Heart right ventricle (tissue), 16 donors: ENCODE results near the gene CTCFL. TPM values are rescaled to one million over a fixed set of nuclear protein-coding genes. Genes with fewer than 3 reads are reported as not detected.

Experiments used
- ATAC-seq, 8 donors: fragments of 200-7000 bp; cut with Tn5 transposase; one replicate each; pipeline ENCODE4 v1.9.1; 2020; ENCODE audit warnings: mild to moderate bottlenecking in 8 of 8, moderate library complexity in 8 of 8, moderate number of reproducible peaks in 1 of 8
- DNase-seq, 2 donors: peaks; one replicate each; pipeline ENCODE4 v3.0.0-alpha.2; 2020
- H3K27ac ChIP-seq, 10 donors: fragments of 200-600 bp; sonication (generic) in 2 of 10; one replicate each; pipeline versions ENCODE4 v1.5.0 to v1.8.0; 2020 to 2022; ENCODE audit warnings: mild to moderate bottlenecking in 3 of 10
- H3K27me3 ChIP-seq, 7 donors: fragments of 200-600 bp; one replicate each; pipeline ENCODE4 v1.8.0; 2021 to 2022; ENCODE audit warnings: mild to moderate bottlenecking in 2 of 7
- H3K36me3 ChIP-seq, 9 donors: fragments of 200-600 bp; sonication (generic) in 1 of 9; one replicate each; pipeline versions ENCODE4 v1.5.0 to v1.8.0; 2020 to 2022; ENCODE audit warnings: mild to moderate bottlenecking in 2 of 9
- H3K4me1 ChIP-seq, 9 donors: fragments of 200-600 bp; sonication (generic) in 1 of 9; one replicate each; pipeline versions ENCODE4 v1.5.0 to v1.8.0; 2020 to 2022; ENCODE audit warnings: mild to moderate bottlenecking in 4 of 9
- H3K4me3 ChIP-seq, 10 donors: fragments of 200-600 bp; sonication (generic) in 2 of 10; one replicate each; pipeline versions ENCODE4 v1.5.0 to v1.8.0; 2020 to 2022; ENCODE audit warnings: mild to moderate bottlenecking in 7 of 10, moderate library complexity in 2 of 10
- H3K9me3 ChIP-seq, 11 donors: fragments of 200-600 bp in 10 of 11; sonication (generic) in 2 of 11; one replicate each; pipeline versions ENCODE4 v1.5.0 to v1.8.0; 2013 to 2022; ENCODE audit warnings: mild to moderate bottlenecking in 2 of 11, control low read depth in 1 of 11, moderate library complexity in 1 of 11
- WGBS, 2 donors: extraction: QIAGEN DNeasy Blood & Tissue Kit; methylation state at CpG; one replicate each; pipeline ENCODE4 v1.1.7; 2013; ENCODE audit warnings: inconsistent platforms in 1 of 2; 5-methylcytosine and 5-hydroxymethylcytosine counted together
- intact Hi-C, 10 donors: fragments of 100-400 bp; cut with DNase I; formaldehyde crosslinking; loops; one replicate each; pipeline versions ENCODE4 v1.11.1 to v1.14.2; 2022
- polyA plus RNA-seq, 2 donors: library from polyadenylated mRNA; stranded (reverse); fragments of 200-250 nt; gene quantifications; one replicate each; pipeline ENCODE4 v1.2.3, GENCODE V29; 2013
- total RNA-seq, 10 donors: library from RNA; stranded (reverse); fragmentation: NEBNext Ultra II Directional in 3 of 10; extraction: Animal tissue kit (Norgen Biotek cat#: 25700) in 3 of 10; gene quantifications; one replicate each; pipeline versions ENCODE4 v1.2.1 to v1.2.4, GENCODE V29; 2021 to 2023
- TF ChIP-seq, protein P1 (sequence below), 9 donors: fragments of 200-600 bp; sonication (generic) in 2 of 9; IDR thresholded peaks; one replicate each; pipeline versions ENCODE4 v1.5.0 to v1.8.0; 2021 to 2022; ENCODE audit warnings: antibody characterized with exemption in 9 of 9, mild to moderate bottlenecking in 5 of 9, moderate library complexity in 1 of 9
- donor health status: Arrhythmogenic right ventricular cardiomyopathy.
- donor health status: ischemic (EF 13 %, LVEDD 7.1; RV severe dilation, severe dysfunction).
- donor health status: healthy with polysubstance abuse.
- donor health status: DM: no; HTN: yes; CAD: no.
- donor health status: DM: no; HTN: no; CAD: no.
- donor health status: ischemic (EF 25% LVEDD 6.9; RV normal size, moderate dysfunction).
- donor health status: ischemic (EF 25% LVEDD 5.7; RV mildly dilated, moderate dysfunction).
- donor health status: healthy.
- donor health status: DM: yes; HTN: yes; CAD: no.
- donor health status: Ischemic cardiomyopathy.
- donor health status: ischemic (EF 35%, LVEDD 5.7; RV mildly dilated, moderate dysfunction).
- donor health status: nonischemic (EF 11% LVEDD 7.7; RV severe dilation, severe dysfunction).
- donor health status: DM: yes; HTN: yes; CAD: no.
- donor health status: PGD.
- donor health status: ischemic (EF 29% LVEDD 5.4; RV normal size, mild dysfunction).
- donor health status: nonischemic (EF 23%, LVEDD 6.1; RV moderate dilation, normal function).

The CTCFL gene
- total and polyA plus RNA-seq, 12 donors, result not detected

DNA sequence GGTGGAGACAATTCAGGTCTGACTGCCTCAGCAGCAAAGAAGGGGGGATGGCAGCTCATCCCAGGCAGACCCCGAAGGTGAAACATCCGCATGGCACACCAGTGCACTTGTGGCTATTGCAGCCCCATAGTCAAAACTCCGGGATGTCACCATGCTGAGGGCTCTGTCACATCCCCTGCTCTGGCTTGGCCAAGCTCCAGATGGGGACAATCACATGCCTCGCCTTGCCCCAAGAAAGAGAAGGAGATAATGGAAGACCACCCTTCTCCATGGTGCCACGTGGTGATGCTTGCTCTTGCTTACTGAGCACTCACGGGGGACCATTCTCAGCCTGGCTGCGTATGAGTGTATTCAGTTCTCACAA is 73.5 kb downstream of the CTCFL start:
- H3K27ac ChIP-seq, result peak overlapping the region in 4 of 10 donors; percentile 5 to 71 (median 40)
- H3K4me1 ChIP-seq, result peaks cover 3 to 35% (median 25%) of the 10 kb centered on the region in 9 donors

DNA sequence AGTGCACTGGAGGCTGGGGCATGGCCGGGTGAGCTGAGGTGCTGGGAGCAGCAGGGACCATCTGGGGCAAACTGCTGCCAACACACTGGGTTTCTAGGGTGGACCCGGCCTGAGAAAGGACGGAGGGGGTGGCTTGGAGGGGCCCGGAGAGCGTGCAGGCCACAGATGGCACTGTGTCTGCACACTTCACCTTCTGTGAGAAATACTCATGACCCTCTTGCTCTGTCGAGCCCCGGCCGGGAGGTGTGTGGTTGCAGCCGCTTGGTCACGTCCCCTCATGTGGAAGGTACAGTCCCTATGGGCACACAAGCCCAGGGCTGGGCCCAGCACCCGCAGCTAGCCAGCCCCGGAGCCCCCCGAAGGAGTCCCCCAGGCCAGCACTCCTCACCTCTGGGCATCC is 74.0 kb downstream of the CTCFL start:
- peak overlapping the region in 2 of 10 donors; percentile 26 to 71 for H3K27ac ChIP-seq
- DNase-seq (no peak), ATAC-seq (peak in 3 of 8 donors; percentile 14 to 23 (median 15))
- TF ChIP-seq, protein P1, sequence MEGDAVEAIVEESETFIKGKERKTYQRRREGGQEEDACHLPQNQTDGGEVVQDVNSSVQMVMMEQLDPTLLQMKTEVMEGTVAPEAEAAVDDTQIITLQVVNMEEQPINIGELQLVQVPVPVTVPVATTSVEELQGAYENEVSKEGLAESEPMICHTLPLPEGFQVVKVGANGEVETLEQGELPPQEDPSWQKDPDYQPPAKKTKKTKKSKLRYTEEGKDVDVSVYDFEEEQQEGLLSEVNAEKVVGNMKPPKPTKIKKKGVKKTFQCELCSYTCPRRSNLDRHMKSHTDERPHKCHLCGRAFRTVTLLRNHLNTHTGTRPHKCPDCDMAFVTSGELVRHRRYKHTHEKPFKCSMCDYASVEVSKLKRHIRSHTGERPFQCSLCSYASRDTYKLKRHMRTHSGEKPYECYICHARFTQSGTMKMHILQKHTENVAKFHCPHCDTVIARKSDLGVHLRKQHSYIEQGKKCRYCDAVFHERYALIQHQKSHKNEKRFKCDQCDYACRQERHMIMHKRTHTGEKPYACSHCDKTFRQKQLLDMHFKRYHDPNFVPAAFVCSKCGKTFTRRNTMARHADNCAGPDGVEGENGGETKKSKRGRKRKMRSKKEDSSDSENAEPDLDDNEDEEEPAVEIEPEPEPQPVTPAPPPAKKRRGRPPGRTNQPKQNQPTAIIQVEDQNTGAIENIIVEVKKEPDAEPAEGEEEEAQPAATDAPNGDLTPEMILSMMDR (IDR thresholded peaks at IDR 0.05), result no peak
- H3K4me3 ChIP-seq, result no peak overlapping the region
- intact Hi-C loops, result no loop called here
- 70 to 74% methylated on average over 13 of the region's 13 CpGs for WGBS, 2 donors
- H3K4me1 ChIP-seq, result peaks cover 3 to 35% (median 25%) of the 10 kb centered on the region in 9 donors
- peaks cover 0 to 12% (median 3%) of the 10 kb centered on the region in 11 donors for H3K9me3 ChIP-seq
- no peaks in the 10 kb centered on the region for H3K36me3 ChIP-seq
- peaks cover 0 to 5% (median 0%) of the 10 kb centered on the region in 7 donors for H3K27me3 ChIP-seq

More for the DNA sequence above, 73.5 kb downstream of the CTCFL start:
- intact Hi-C loops, result no loop called here
- DNase-seq, result no peak
- Histone ChIP-seq H3K9me3 (peaks cover 0 to 7% (median 0%) of the 10 kb centered on the region in 11 donors), H3K36me3 (no peaks in the 10 kb centered on the region), H3K27me3 (peaks cover 0 to 5% (median 0%) of the 10 kb centered on the region in 7 donors), H3K4me3 (no peak overlapping the region)
- no peak for ATAC-seq
- WGBS, 2 donors, result 86 to 87% methylated on average over 7 of the region's 7 CpGs
- TF ChIP-seq, protein P1 (IDR thresholded peaks at IDR 0.05), result no peak

DNA sequence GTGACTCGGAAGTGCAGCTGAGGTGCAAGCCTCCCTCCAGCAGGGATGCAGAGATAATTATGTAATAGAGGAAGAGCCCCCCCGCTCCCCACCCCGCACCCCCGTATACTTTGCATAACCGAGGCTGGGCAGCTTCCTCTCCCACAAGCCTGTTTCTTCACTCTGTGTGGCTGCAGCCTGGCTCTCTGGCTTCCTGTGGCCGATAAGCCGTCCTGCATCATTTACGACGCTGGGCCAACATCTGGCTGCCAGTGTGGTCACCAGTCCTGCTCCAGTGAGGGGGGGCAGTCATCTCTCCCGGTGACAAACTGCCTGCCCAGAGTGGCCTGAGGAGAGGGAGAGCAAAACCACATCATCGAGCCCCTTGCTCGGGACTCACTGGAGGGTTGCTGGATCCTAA is 74.5 kb downstream of the CTCFL start:
- Histone ChIP-seq H3K4me1 (peaks cover 3 to 40% (median 25%) of the 10 kb centered on the region in 9 donors), H3K27me3 (peaks cover 0 to 5% (median 0%) of the 10 kb centered on the region in 7 donors), H3K27ac (peak overlapping the region in 2 of 10 donors; percentile 26 to 71), H3K4me3 (no peak overlapping the region), H3K9me3 (peaks cover 0 to 15% (median 5%) of the 10 kb centered on the region in 11 donors), H3K36me3 (no peaks in the 10 kb centered on the region)
- WGBS, 2 donors, result 11 to 22% methylated on average over 12 of the region's 12 CpGs
- peak; percentile 42 to 80 (median 64) for ATAC-seq
- intact Hi-C loops, result no loop called here
- TF ChIP-seq, protein P1 (IDR thresholded peaks at IDR 0.05), result no peak
- peak; percentile 36 to 42 for DNase-seq

DNA sequence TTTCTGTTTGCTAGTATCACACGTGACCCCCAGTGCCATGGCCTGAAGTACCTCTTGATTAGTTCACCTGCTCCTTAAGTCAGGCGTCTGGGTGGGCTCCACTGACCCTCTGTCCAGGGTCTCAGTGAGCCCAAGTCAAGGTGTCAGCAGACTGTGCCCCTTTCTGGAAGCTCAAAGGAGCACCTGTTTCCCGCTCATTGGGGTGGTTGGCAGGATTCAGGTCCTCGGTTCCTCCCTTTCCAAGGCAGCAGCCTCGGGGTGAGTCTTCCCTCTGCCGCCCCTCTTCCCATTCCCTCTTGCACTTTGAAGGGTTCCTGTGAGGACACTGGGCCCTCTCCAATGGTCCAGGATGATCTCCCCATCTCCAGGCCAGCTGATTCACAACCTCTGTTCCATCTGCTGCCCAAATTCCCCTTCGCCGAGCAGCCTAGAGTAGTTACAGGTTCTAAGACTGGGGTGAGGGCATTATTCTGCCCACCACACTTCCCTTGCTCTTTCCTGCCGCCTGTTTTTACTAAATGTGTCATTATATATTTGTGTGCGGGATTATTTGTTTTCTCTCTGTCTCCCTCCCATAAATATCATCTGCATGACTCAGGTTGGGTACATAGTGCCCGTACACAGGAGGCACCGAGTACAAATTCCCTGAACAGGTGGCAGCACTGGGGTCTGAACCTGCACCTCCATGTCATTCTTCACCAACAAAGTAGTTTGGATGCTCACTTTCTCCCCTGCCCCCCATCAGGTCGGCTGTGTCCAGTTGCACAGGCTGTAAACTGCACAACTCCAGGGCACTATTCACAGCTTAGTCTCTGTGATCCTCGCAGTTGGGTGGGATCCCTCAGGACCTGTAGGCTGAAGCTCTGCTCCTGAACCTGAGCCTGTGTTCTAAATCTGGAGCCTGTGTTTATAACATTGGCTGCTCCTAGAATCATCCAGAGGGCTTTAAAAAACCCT is 75.3 kb downstream of the CTCFL start:
- no peak for ATAC-seq
- Histone ChIP-seq H3K4me1 (peaks cover 3 to 47% (median 25%) of the 10 kb centered on the region in 9 donors), H3K9me3 (peaks cover 0 to 15% (median 5%) of the 10 kb centered on the region in 11 donors), H3K27ac (peak overlapping the region in 1 of 10 donors; percentile 26), H3K27me3 (peaks cover 0 to 5% (median 0%) of the 10 kb centered on the region in 7 donors), H3K4me3 (no peak overlapping the region), H3K36me3 (no peaks in the 10 kb centered on the region)
- WGBS, 2 donors, result 81 to 87% methylated on average over 14 of the region's 14 CpGs
- no peak for DNase-seq
- TF ChIP-seq, protein P1 (IDR thresholded peaks at IDR 0.05), result no peak
- intact Hi-C loops, result no loop called here
